Calu3 (cell line): ENCODE results near the gene PNKP. TPM values are rescaled to one million over a fixed set of nuclear protein-coding genes. Genes with fewer than 3 reads are reported as not detected.
A peak's percentile ranks its signal among the peaks of the same experiment; 100 is the strongest.

Experiments used
- BruUV-seq: library from RNA; stranded (reverse); fragments of 400-500 nt; replicated peaks from 2 replicates; lab custom pipeline; 2021; lab: Mats Ljungman, UMichigan
- CTCF ChIA-PET: fragments of 300-600 bp; sonication (Branson Sonifier 250); formaldehyde crosslinking; loops from one replicate; lab custom pipeline; 2022; ENCODE audit warnings: antibody characterized with exemption; lab: Charles Lee
- DNase-seq: peaks from one replicate; pipeline ENCODE4 v3.0.0; 2022
- H3K27ac Mint-ChIP-seq: one replicate; pipeline ENCODE4 v1.8.0; 2022; ENCODE audit warnings: mixed read lengths; ENCODE audit not compliant: unreplicated experiment
- H3K27me3 Mint-ChIP-seq: one replicate; pipeline ENCODE4 v1.8.0; 2022; ENCODE audit warnings: mixed read lengths; ENCODE audit not compliant: unreplicated experiment
- H3K36me3 Mint-ChIP-seq: one replicate; pipeline ENCODE4 v1.8.0; 2022; ENCODE audit warnings: mild to moderate bottlenecking, moderate library complexity, mixed read lengths; ENCODE audit not compliant: insufficient read depth, unreplicated experiment
- H3K4me1 Mint-ChIP-seq: one replicate; pipeline ENCODE4 v1.8.0; 2022; ENCODE audit warnings: mild to moderate bottlenecking, low read depth, mixed read lengths; ENCODE audit not compliant: unreplicated experiment
- H3K4me3 Mint-ChIP-seq: one replicate; pipeline ENCODE4 v1.8.0; 2022; ENCODE audit warnings: mild to moderate bottlenecking, low read depth, moderate library complexity, mixed read lengths; ENCODE audit not compliant: unreplicated experiment
- H3K9me3 Mint-ChIP-seq: one replicate; pipeline ENCODE4 v1.8.0; 2022; ENCODE audit warnings: low read depth, mixed read lengths; ENCODE audit not compliant: unreplicated experiment
- intact Hi-C: fragments of 100-400 bp; cut with micrococcal nuclease; formaldehyde crosslinking; loops from one replicate; pipeline ENCODE4 v1.10.0; 2022; ENCODE audit not compliant: unreplicated experiment
- total RNA-seq: library from RNA; stranded (reverse); gene quantifications from 2 replicates; pipeline ENCODE4 v1.2.3, GENCODE V29; 2022
- TF ChIP-seq, protein P1 (sequence below): fragments of 200-600 bp; IDR thresholded peaks from one replicate; pipeline ENCODE4 v1.8.0; 2022; ENCODE audit warnings: antibody characterized with exemption; ENCODE audit not compliant: unreplicated experiment

Gene PNKP
- total RNA-seq, 1 experiment from 2014 or later = 189 TPM

DNA sequence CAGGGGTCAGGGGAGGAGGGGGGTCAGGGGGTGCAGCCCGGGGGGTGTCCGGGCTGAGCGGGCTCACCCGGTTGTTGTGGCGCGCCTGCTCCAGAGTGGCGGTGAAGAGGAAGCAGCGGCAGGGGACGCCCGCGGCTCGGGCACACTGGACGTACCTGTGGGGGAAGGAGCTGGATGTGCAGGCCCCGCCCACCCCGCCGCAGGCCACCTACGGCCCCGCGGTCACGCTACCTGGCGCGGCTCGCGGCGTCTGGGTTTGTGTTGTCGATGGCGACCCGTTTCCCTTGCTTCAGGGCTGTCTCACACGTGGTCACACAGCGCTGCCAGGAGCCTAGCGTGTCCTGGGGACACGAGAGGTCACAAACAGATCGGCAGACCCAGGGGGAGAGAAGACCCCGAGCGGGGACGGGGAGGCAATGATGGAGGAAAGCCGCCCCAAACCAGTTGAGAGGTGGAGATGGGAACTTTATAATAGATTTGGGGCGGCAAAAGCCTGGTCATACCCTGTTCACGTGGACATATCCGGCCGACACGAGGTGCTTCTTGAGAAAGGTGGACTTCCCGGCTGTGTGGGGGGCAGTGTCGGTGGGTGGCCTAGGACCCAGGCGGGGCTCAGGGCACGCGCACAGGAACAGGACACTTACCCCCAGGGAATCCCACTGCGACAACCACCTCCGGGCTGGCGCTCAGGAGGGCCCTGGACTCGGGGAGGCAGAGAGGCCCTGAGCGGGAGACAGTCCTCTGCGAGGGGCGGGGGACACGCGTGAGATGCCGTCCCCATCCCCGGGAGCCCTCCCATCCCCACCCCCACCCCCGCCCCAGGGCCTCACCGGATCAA, 5.6 kb downstream of the PNKP start:
- no peak for DNase-seq
- intact Hi-C loops = no loop called here
- Mint-ChIP-seq H3K9me3 (no peaks in the 10 kb centered on the region), H3K4me1 (peaks cover 34% of the 10 kb centered on the region), H3K36me3 (peaks cover 53% of the 10 kb centered on the region), H3K27ac (peak overlapping the region; percentile 36), H3K4me3 (no peak overlapping the region), H3K27me3 (no peaks in the 10 kb centered on the region)
- TF ChIP-seq, protein P1, sequence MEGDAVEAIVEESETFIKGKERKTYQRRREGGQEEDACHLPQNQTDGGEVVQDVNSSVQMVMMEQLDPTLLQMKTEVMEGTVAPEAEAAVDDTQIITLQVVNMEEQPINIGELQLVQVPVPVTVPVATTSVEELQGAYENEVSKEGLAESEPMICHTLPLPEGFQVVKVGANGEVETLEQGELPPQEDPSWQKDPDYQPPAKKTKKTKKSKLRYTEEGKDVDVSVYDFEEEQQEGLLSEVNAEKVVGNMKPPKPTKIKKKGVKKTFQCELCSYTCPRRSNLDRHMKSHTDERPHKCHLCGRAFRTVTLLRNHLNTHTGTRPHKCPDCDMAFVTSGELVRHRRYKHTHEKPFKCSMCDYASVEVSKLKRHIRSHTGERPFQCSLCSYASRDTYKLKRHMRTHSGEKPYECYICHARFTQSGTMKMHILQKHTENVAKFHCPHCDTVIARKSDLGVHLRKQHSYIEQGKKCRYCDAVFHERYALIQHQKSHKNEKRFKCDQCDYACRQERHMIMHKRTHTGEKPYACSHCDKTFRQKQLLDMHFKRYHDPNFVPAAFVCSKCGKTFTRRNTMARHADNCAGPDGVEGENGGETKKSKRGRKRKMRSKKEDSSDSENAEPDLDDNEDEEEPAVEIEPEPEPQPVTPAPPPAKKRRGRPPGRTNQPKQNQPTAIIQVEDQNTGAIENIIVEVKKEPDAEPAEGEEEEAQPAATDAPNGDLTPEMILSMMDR = no peak
- CTCF ChIA-PET = no interaction called here
- no TSS peak for BruUV-seq

DNA sequence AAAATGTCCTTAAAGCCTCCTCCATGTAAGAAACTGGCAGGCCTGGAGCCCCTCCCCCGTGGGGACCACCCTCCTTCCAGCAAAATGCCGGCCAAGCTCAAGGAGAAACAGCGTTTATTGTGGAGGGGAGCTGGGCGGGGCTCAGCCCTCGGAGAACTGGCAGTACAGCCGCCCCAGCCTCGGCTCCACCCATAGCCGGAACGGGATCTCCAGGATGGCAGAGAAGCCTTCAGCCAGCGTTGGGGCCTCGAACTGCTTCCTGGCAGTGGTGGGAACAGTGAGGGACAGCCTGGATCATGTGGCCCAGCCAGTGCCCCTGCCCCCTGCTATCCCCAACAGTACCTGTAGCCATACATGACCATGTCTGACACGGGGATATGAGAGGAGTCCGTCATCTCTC, 6.3 kb downstream of the PNKP start:
- H3K4me3 Mint-ChIP-seq = no peak overlapping the region
- CTCF ChIA-PET = no interaction called here
- no TSS peak for BruUV-seq
- peak; percentile 22 for DNase-seq
- H3K36me3 Mint-ChIP-seq = peaks cover 59% of the 10 kb centered on the region
- TF ChIP-seq, protein P1 = no peak
- H3K4me1 Mint-ChIP-seq = peaks cover 28% of the 10 kb centered on the region
- H3K9me3 Mint-ChIP-seq = no peaks in the 10 kb centered on the region
- intact Hi-C loops = no loop called here
- H3K27ac Mint-ChIP-seq = no peak overlapping the region
- H3K27me3 Mint-ChIP-seq = no peaks in the 10 kb centered on the region

DNA sequence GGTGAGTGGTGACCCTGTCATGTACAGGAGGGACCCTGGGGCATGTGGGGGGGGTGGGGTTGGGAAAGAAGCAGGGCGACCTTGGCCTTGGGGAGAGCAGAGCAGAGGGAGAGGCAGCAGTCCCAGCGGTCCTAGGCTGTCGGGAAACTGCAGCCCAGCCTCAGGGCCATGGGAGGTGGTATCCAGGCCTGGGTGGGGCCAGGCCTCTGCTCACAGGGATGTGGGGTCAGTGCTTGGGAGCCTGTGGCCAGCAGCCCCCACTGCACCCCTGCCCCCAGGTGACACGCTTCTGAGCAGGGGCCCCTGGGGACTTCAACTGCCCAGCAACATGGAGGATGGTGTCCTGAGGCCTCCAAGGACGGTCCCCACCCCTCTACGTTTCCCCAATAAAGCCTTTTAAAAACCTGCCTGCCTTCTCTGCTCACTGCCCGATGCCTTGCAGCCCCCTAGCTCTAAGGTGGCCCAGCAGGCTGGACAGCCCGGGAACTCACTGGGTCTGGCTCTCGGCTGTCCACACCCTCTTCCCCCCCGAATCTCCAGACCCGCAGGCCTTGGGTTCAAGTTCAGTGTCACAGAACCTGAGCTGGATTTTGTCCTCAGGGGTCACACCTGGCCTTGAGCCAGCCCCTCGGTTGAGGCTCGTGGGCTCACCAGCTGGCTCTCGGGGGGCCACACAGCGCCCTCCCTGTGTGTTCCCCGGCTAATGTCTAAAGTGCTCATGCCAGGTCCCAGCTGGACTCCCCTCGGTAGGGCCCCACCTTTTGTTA, 6.9 kb downstream of the PNKP start:
- CTCF ChIA-PET = no interaction called here
- no TSS peak for BruUV-seq
- peaks cover 22% of the 10 kb centered on the region for H3K4me1 Mint-ChIP-seq
- no peaks in the 10 kb centered on the region for H3K9me3 Mint-ChIP-seq
- H3K36me3 Mint-ChIP-seq = peaks cover 65% of the 10 kb centered on the region
- no peak overlapping the region for H3K27ac Mint-ChIP-seq
- no peaks in the 10 kb centered on the region for H3K27me3 Mint-ChIP-seq
- no peak for DNase-seq
- peak overlapping the region; percentile 5 for H3K4me3 Mint-ChIP-seq
- intact Hi-C loops = no loop called here
- TF ChIP-seq, protein P1 = no peak

DNA sequence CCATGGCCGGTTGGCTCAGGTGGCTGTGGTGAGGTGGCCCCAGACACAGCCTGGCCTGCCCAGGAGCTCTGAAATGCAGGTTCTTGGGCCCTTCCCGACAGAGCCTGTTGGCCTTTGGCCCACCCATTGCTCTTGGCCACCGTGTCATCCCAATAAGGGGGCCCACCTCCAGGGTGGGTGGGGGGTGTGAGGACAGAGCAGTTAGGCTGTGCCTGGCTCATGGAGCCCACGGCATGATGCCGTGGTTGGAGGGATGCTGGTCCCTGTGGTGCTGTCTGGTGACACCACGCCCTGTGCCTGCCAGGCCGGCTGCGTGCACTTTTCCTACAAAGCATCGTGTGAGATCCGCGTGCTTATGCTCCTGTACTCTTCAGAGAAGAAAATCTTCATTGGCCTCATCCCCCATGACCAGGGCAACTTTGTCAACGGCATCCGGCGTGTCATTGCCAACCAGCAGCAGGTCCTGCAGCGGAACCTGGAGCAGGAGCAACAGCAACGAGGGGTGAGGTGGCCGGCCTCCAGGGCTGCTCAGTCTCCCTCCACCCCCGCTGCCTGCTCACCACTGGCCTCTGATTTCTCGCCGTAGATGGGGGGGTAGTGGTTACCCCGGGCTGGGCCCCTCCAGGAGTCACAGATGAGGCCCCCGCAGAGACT, 7.6 kb downstream of the PNKP start:
- H3K27ac Mint-ChIP-seq = no peak overlapping the region
- BruUV-seq = no TSS peak
- TF ChIP-seq, protein P1 = no peak
- no peak overlapping the region for H3K4me3 Mint-ChIP-seq
- intact Hi-C loops = no loop called here
- CTCF ChIA-PET = interaction anchor here (1.7 kb wide), 1 partner anchor 9 kb away, joined by 4 read pairs; no protein-coding TSS in a partner anchor
- H3K4me1 Mint-ChIP-seq = peaks cover 15% of the 10 kb centered on the region
- no peak for DNase-seq
- no peaks in the 10 kb centered on the region for H3K27me3 Mint-ChIP-seq
- no peaks in the 10 kb centered on the region for H3K9me3 Mint-ChIP-seq
- peaks cover 72% of the 10 kb centered on the region for H3K36me3 Mint-ChIP-seq
